Heart left ventricle (tissue), 16 donors: ENCODE data around the gene MYLK2. TPM values are rescaled to one million over a fixed set of nuclear protein-coding genes. Genes with fewer than 3 reads are reported as not detected.

Experiments
- ATAC-seq, 4 donors: fragments of 200-7000 bp; cut with Tn5 transposase; one replicate each; pipeline ENCODE4 v1.9.1; 2020 to 2022; ENCODE audit warnings: moderate library complexity in 4 of 4, mild to moderate bottlenecking in 3 of 4, moderate number of reproducible peaks in 1 of 4
- DNase-seq, 5 donors: peaks; one replicate each; pipeline ENCODE4 v3.0.0-alpha.2; 2020
- H3K27ac ChIP-seq, 12 donors: fragments of 200-600 bp; sonication (generic) in 4 of 12; one replicate each; pipeline versions ENCODE4 v1.5.0 to v1.8.0; 2016 to 2022; ENCODE audit warnings: mild to moderate bottlenecking in 2 of 12
- H3K27me3 ChIP-seq, 9 donors: fragments of 200-600 bp; sonication (generic) in 2 of 9; one replicate each; pipeline versions ENCODE4 v1.5.1 to v1.8.0; 2016 to 2022; ENCODE audit warnings: mild to moderate bottlenecking in 3 of 9
- H3K36me3 ChIP-seq, 9 donors: fragments of 200-600 bp; sonication (generic) in 2 of 9; one replicate each; pipeline versions ENCODE4 v1.5.0 to v1.8.0; 2018 to 2022; ENCODE audit warnings: mild to moderate bottlenecking in 2 of 9
- H3K4me1 ChIP-seq, 12 donors: fragments of 200-600 bp; sonication (generic) in 4 of 12; one replicate each; pipeline versions ENCODE4 v1.5.0 to v1.8.0; 2016 to 2022; ENCODE audit warnings: mild to moderate bottlenecking in 3 of 12
- H3K4me3 ChIP-seq, 12 donors: fragments of 200-600 bp; sonication (generic) in 4 of 12; one replicate each; pipeline versions ENCODE4 v1.5.0 to v1.8.0; 2017 to 2022; ENCODE audit warnings: mild to moderate bottlenecking in 9 of 12, moderate library complexity in 4 of 12
- H3K9me3 ChIP-seq, 12 donors: fragments of 200-600 bp; sonication (generic) in 4 of 12; one replicate each; pipeline versions ENCODE4 v1.5.0 to v1.8.0; 2016 to 2022; ENCODE audit warnings: mild to moderate bottlenecking in 1 of 12
- POLR2A ChIP-seq, 2 donors: fragments of 450-650 bp; IDR thresholded peaks; one replicate each; pipeline ENCODE4 v1.6.1; 2017; ENCODE audit warnings: antibody characterized with exemption in 2 of 2, mild to moderate bottlenecking in 2 of 2, moderate library complexity in 2 of 2
- WGBS, 4 donors: extraction: QIAGEN DNeasy Blood & Tissue Kit in 2 of 4; methylation state at CpG; one replicate each; pipeline versions ENCODE4 v1.1.5 to v1.1.7; 2013 to 2018; 5-methylcytosine and 5-hydroxymethylcytosine counted together
- intact Hi-C, 10 donors: fragments of 100-400 bp; cut with DNase I; formaldehyde crosslinking; loops; one replicate each; pipeline versions ENCODE4 v1.11.1 to v1.14.2; 2022
- polyA plus RNA-seq, 2 donors: library from polyadenylated mRNA; stranded (reverse); fragments of 200-250 nt; gene quantifications; one replicate each; pipeline ENCODE4 v1.2.3, GENCODE V29; 2013
- total RNA-seq, 9 donors: library from RNA; depleted of rRNA in 2 of 9; stranded (reverse); fragments of >200 nt in 2 of 9; fragmentation: NEBNext Ultra II Directional in 3 of 9; extraction: Animal tissue kit (Norgen Biotek cat#: 25700) in 3 of 9; gene quantifications; one replicate each; pipeline versions ENCODE4 v1.1.0 to v1.2.4, GENCODE V29; 2016 to 2023
- TF ChIP-seq, protein P1 (sequence below), 12 donors: fragments of 200-600 bp; sonication (generic) in 4 of 12; IDR thresholded peaks; one replicate each; pipeline versions ENCODE4 v1.5.0 to v1.8.0; 2018 to 2022; ENCODE audit warnings: antibody characterized with exemption in 12 of 12, mild to moderate bottlenecking in 5 of 12
- donor health status: ischemic (EF 13 %, LVEDD 7.1; RV severe dilation, severe dysfunction).
- donor health status: healthy with polysubstance abuse.
- donor health status: DM: no; HTN: yes; CAD: no.
- donor health status: DM: no; HTN: no; CAD: no.
- donor health status: ischemic (EF 25% LVEDD 6.9; RV normal size, moderate dysfunction).
- donor health status: ischemic (EF 25% LVEDD 5.7; RV mildly dilated, moderate dysfunction).
- donor health status: healthy.
- donor health status: DM: yes; HTN: yes; CAD: no.
- donor health status: ischemic (EF 35%, LVEDD 5.7; RV mildly dilated, moderate dysfunction).
- donor health status: nonischemic (EF 11% LVEDD 7.7; RV severe dilation, severe dysfunction).
- donor health status: DM: yes; HTN: yes; CAD: no.
- donor health status: PGD.
- donor health status: ischemic (EF 29% LVEDD 5.4; RV normal size, mild dysfunction).
- donor health status: nonischemic (EF 23%, LVEDD 6.1; RV moderate dilation, normal function).

MYLK2 gene
- total and polyA plus RNA-seq, 11 donors, result 0.10 to 0.76 (median 0.17) TPM; not detected in 1

DNA sequence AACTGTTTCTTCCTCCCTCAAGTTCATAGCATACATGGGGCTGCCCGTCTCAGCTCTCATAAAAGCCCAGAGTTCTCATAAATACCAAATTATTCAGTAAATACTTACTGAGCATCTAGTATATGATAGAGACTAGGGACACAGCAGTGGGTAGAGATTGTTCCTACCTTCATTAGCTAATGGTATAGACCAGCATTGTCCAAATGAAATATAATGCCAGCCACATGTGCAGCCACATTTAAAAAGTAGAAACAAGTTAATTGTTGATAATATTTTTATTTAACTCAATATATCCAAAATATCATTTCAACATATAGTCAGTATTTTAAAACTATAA, 52.4 kb downstream of the MYLK2 start:
- intact Hi-C loops, result loop anchor here in 1 of 10 donors (5.0 kb wide), 1 partner anchor 81 kb away; the partner anchor contains the start of gene PDRG1
- H3K27ac ChIP-seq, result no peak overlapping the region
- WGBS, 4 donors, result 91 to 100% (median 97%) methylated on average over 1 of the region's 1 CpG
- DNase-seq, result no peak
- H3K9me3 ChIP-seq, result no peaks in the 10 kb centered on the region
- H3K4me3 ChIP-seq, result no peak overlapping the region
- H3K36me3 ChIP-seq, result no peaks in the 10 kb centered on the region
- no peak for TF ChIP-seq POLR2A (IDR thresholded peaks at IDR 0.05)
- TF ChIP-seq, protein P1, sequence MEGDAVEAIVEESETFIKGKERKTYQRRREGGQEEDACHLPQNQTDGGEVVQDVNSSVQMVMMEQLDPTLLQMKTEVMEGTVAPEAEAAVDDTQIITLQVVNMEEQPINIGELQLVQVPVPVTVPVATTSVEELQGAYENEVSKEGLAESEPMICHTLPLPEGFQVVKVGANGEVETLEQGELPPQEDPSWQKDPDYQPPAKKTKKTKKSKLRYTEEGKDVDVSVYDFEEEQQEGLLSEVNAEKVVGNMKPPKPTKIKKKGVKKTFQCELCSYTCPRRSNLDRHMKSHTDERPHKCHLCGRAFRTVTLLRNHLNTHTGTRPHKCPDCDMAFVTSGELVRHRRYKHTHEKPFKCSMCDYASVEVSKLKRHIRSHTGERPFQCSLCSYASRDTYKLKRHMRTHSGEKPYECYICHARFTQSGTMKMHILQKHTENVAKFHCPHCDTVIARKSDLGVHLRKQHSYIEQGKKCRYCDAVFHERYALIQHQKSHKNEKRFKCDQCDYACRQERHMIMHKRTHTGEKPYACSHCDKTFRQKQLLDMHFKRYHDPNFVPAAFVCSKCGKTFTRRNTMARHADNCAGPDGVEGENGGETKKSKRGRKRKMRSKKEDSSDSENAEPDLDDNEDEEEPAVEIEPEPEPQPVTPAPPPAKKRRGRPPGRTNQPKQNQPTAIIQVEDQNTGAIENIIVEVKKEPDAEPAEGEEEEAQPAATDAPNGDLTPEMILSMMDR (IDR thresholded peaks at IDR 0.05), result no peak
- ATAC-seq, result no peak
- H3K27me3 ChIP-seq, result peaks cover 0 to 27% (median 0%) of the 10 kb centered on the region in 9 donors
- H3K4me1 ChIP-seq, result peaks cover 0 to 20% (median 11%) of the 10 kb centered on the region in 12 donors

GRCh38 chr20:31872406-31872805, 53.2 kb downstream of the MYLK2 start:
- H3K36me3 ChIP-seq, result no peaks in the 10 kb centered on the region
- no peak for DNase-seq
- peaks cover 0 to 27% (median 0%) of the 10 kb centered on the region in 9 donors for H3K27me3 ChIP-seq
- WGBS, 4 donors, result 86 to 91% (median 89%) methylated on average over 6 of the region's 6 CpGs
- peaks cover 0 to 3% (median 0%) of the 10 kb centered on the region in 12 donors for H3K9me3 ChIP-seq
- no peak for TF ChIP-seq POLR2A (IDR thresholded peaks at IDR 0.05)
- TF ChIP-seq, protein P1 (IDR thresholded peaks at IDR 0.05), result no peak
- intact Hi-C loops, result loop anchor here in 1 of 10 donors (5.0 kb wide), 1 partner anchor 80 kb away; the partner anchor contains the start of gene PDRG1
- H3K27ac ChIP-seq, result no peak overlapping the region
- no peak overlapping the region for H3K4me3 ChIP-seq
- no peak for ATAC-seq
- peaks cover 0 to 20% (median 11%) of the 10 kb centered on the region in 12 donors for H3K4me1 ChIP-seq

GRCh38 chr20:31875671-31876070, 56.5 kb downstream of the MYLK2 start:
- no peak overlapping the region for H3K4me3 ChIP-seq
- H3K27me3 ChIP-seq, result peaks cover 0 to 12% (median 0%) of the 10 kb centered on the region in 9 donors
- no peak overlapping the region for H3K27ac ChIP-seq
- WGBS, 4 donors, result 75 to 86% (median 81%) methylated on average over 2 of the region's 2 CpGs
- peaks cover 0 to 14% (median 5%) of the 10 kb centered on the region in 12 donors for H3K4me1 ChIP-seq
- TF ChIP-seq POLR2A (IDR thresholded peaks at IDR 0.05), result no peak
- TF ChIP-seq, protein P1 (IDR thresholded peaks at IDR 0.05), result no peak
- no peak for DNase-seq
- intact Hi-C loops, result no loop called here
- ATAC-seq, result no peak
- H3K36me3 ChIP-seq, result no peaks in the 10 kb centered on the region
- peaks cover 0 to 9% (median 0%) of the 10 kb centered on the region in 12 donors for H3K9me3 ChIP-seq

- H3K36me3 ChIP-seq, result no peaks in the 10 kb centered on the region
- peaks cover 0 to 9% (median 0%) of the 10 kb centered on the region in 12 donors for H3K9me3 ChIP-seq
- peaks cover 0 to 10% (median 1%) of the 10 kb centered on the region in 12 donors for H3K4me1 ChIP-seq
- intact Hi-C loops, result no loop called here
- DNase-seq (no peak), ATAC-seq (no peak)
- no peak overlapping the region for H3K4me3 ChIP-seq
- TF ChIP-seq POLR2A (IDR thresholded peaks at IDR 0.05), result no peak
- TF ChIP-seq, protein P1 (IDR thresholded peaks at IDR 0.05), result no peak
- no peak overlapping the region for H3K27ac ChIP-seq
- no peaks in the 10 kb centered on the region for H3K27me3 ChIP-seq
These were observed 58.5 kb downstream of the MYLK2 start for GRCh38 chr20:31877684-31878083.
